ENCODE data around the gene ELF5. TPM values are rescaled to one million over a fixed set of nuclear protein-coding genes. Genes with fewer than 3 reads are reported as not detected.

Gene ELF5
- total and polyA plus RNA-seq, 2 of the 8 experiments (the other 6 are each of a cell fraction or from before 2014, with no cell fraction given), result not detected

- ChIA-PET CTCF (ENCODE audit: partially characterized antibody) (interaction anchor here (1.5 to 5.5 kb wide), 3 partner anchors 9 to 75 kb away, joined by 3 to 72 read pairs (median 46); no protein-coding TSS in a partner anchor), POLR2A (ENCODE audit: partially characterized antibody) (no interaction called here)
- DNase-seq (ENCODE audit: low read depth in 1 of 2, low spot score in 2 of 2) (no peak), FAIRE-seq (no peak)
- Histone ChIP-seq H3K56ac (replicated peaks; ENCODE audit: insufficient read length, low read depth, low read length) (no peak overlapping the region), H4K91ac (replicated peaks; ENCODE audit: insufficient read length, low read length) (no peak overlapping the region), H3K4me3 (ENCODE audit: extremely low read depth in 1 of 4, insufficient read depth in 2 of 4, low read depth in 3 of 4, low read length in 4 of 4) (no peak overlapping the region), H2BK12ac (ENCODE audit: low read depth, low read length) (no peak overlapping the region), H3K23me2 (ENCODE audit: low read depth, low read length) (no peaks in the 10 kb centered on the region), H2BK5ac (ENCODE audit: low read depth, low read length) (no peak overlapping the region), H3K79me2 (ENCODE audit: control insufficient read depth in 1 of 2, insufficient read depth in 2 of 2, low read length in 2 of 2) (no peaks in the 10 kb centered on the region), H3K27me3 (replicated peaks in 1 of 4; ENCODE audit: control insufficient read depth in 3 of 4, extremely low read depth in 1 of 4, insufficient read depth in 3 of 4, low read length in 3 of 4) (no peaks in the 10 kb centered on the region), H3K23ac (ENCODE audit: insufficient read length) (no peak overlapping the region), H4K5ac (ENCODE audit: insufficient read length, low read depth, low read length) (no peak overlapping the region), H3K9ac (replicated peaks in 1 of 4; ENCODE audit: extremely low read depth in 1 of 4, low read depth in 3 of 4, low read length in 3 of 4) (no peak overlapping the region), H2AK5ac (ENCODE audit: low read depth, low read length) (no peak overlapping the region), H2BK15ac (ENCODE audit: low read length) (no peak overlapping the region), H3K14ac (ENCODE audit: insufficient read length) (no peak overlapping the region), H4K8ac (ENCODE audit: extremely low read depth, insufficient read depth, low read length) (no peak overlapping the region), H3K9me3 (ENCODE audit: insufficient read depth in 2 of 2, low read depth in 1 of 2, low read length in 1 of 2) (no peaks in the 10 kb centered on the region), H3K18ac (ENCODE audit: extremely low read depth, low read length) (no peak overlapping the region), H3K79me1 (ENCODE audit: low read depth, low read length) (no peaks in the 10 kb centered on the region), H2AFZ (ENCODE audit: low read length) (no peak overlapping the region), H4K20me1 (replicated peaks in 1 of 2; ENCODE audit: control insufficient read depth in 1 of 2, insufficient read depth in 2 of 2, low read length in 2 of 2) (no peaks in the 10 kb centered on the region), H3K36me3 (ENCODE audit: control insufficient read depth in 2 of 4, insufficient read depth in 4 of 4, low read length in 3 of 4) (no peaks in the 10 kb centered on the region), H2BK120ac (replicated peaks; ENCODE audit: low read depth, low read length) (no peak overlapping the region), H3K4ac (replicated peaks; ENCODE audit: insufficient read length, low read depth, low read length) (no peak overlapping the region), H3K4me2 (ENCODE audit: insufficient read depth in 1 of 2, low read depth in 2 of 2, low read length in 2 of 2) (no peak overlapping the region), H3K4me1 (replicated peaks in 1 of 4; ENCODE audit: control insufficient read depth in 3 of 4, insufficient read depth in 4 of 4, low read length in 3 of 4) (peaks cover 0 to 9% (median 5%) of the 10 kb centered on the region in 4 experiments; a peak in 4 of 7 replicates), H3K27ac (ENCODE audit: low read depth, low read length) (no peak overlapping the region), H2BK20ac (ENCODE audit: low read length) (no peak overlapping the region)
- WGBS, 2 experiments (ENCODE audit: extremely low coverage in 1 of 2, insufficient coverage in 1 of 2, insufficient read length in 1 of 2, insufficient replicate concordance in 2 of 2, low coverage in 1 of 2, low lambda C conversion rate in 2 of 2, missing lambda C conversion rate in 1 of 2), result 100% methylated on average over 2 of the region's 2 CpGs; no CpG with 5 or more reads in 1 of the 2 experiments
- TF ChIP-seq JUN (IDR thresholded peaks at IDR 0.05; ENCODE audit: low read depth, low read length) (no peak), TBP (IDR thresholded peaks at IDR 0.05; ENCODE audit: low read depth, low read length) (no peak), CTCF (IDR thresholded peaks at IDR 0.05; ENCODE audit: control extremely low read depth in 1 of 3, insufficient read depth in 1 of 3, low read depth in 1 of 3, low read length in 3 of 3) (no peak), TAF1 (IDR thresholded peaks at IDR 0.05; ENCODE audit: low read depth, low read length) (no peak), BACH1 (IDR thresholded peaks at IDR 0.05; ENCODE audit: low read length) (no peak), PHF8 (conservative IDR thresholded peaks at IDR 0.05; ENCODE audit: low read depth, low read length) (no peak), MAX (IDR thresholded peaks at IDR 0.05) (no peak), TAF7 (optimal IDR thresholded peaks at IDR 0.05; ENCODE audit: borderline replicate concordance, low read depth, low read length) (no peak), SRF (IDR thresholded peaks at IDR 0.05; ENCODE audit: low read depth, low read length) (no peak), RNF2 (IDR thresholded peaks at IDR 0.05; ENCODE audit: borderline replicate concordance, low read depth, low read length, missing control alignments, poor library complexity, severe bottlenecking) (no peak), YY1 (IDR thresholded peaks at IDR 0.05; ENCODE audit: low read depth, low read length) (no peak), ASH2L (IDR thresholded peaks at IDR 0.05; ENCODE audit: low read length) (no peak)
Measured at GRCh38 chr11:34510673-34511072, 2.9 kb downstream of the ELF5 start.

Data from H1 (cell line).